ENCODE data around the gene MAPK10.
A peak's percentile ranks its signal among the peaks of the same experiment; 100 is the strongest.
"Not testable (repeated sequence)": the region's sequence is repeated elsewhere in the genome, so short reads cannot be mapped to it uniquely, and the experiment has no call there.

Gene MAPK10

DNA sequence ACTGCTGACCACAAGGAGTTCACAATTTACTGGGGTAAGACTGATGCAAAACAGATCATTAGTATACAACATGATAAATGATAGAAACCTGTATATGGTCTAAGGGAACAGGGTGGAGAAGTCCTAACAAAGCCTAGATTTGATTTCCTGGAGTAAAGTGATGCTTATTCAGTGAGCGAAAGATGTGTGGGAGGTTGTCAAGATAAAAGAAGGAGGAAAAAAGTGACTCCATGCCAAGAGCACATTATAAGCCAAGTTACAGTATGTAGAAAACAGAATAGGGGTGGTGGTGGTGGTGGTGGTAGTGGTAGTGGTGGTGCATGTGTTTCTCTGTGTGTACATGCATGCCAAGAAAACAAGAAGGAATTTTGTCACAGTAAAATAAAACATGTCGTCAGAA, 325.2 kb downstream of the MAPK10 start:
- no peak overlapping the region for H3K4me3 ChIP-seq (ENCODE audit: low read depth, low read length)
- no peak for DNase-seq (ENCODE audit: low read depth)
- TF ChIP-seq, protein P1, sequence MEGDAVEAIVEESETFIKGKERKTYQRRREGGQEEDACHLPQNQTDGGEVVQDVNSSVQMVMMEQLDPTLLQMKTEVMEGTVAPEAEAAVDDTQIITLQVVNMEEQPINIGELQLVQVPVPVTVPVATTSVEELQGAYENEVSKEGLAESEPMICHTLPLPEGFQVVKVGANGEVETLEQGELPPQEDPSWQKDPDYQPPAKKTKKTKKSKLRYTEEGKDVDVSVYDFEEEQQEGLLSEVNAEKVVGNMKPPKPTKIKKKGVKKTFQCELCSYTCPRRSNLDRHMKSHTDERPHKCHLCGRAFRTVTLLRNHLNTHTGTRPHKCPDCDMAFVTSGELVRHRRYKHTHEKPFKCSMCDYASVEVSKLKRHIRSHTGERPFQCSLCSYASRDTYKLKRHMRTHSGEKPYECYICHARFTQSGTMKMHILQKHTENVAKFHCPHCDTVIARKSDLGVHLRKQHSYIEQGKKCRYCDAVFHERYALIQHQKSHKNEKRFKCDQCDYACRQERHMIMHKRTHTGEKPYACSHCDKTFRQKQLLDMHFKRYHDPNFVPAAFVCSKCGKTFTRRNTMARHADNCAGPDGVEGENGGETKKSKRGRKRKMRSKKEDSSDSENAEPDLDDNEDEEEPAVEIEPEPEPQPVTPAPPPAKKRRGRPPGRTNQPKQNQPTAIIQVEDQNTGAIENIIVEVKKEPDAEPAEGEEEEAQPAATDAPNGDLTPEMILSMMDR (conservative IDR thresholded peaks at IDR 0.05; ENCODE audit: low read depth, low read length): no peak

DNA sequence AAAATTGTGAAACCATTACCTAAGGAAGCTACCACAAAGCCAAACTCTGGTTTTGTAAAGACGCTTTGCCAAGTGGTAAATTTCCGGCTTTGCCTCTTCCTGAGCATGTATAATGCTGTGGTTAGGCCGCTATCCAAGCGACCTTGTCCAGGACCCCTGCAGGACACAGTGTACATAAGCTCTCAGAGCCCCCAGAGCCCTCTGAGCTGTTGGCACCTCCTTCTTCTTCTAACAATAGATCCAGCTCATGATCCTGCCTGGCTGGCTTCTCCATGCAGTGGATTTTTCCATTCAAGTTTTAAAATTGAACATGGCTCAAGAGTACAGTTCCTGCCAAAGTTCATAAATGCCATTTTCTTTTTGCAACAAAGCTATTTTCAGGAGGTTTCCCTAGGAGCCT, 326.7 kb downstream of the MAPK10 start:
- DNase-seq (ENCODE audit: low read depth): peak; percentile 85
- TF ChIP-seq, protein P1 (conservative IDR thresholded peaks at IDR 0.05; ENCODE audit: low read depth, low read length): no peak
- H3K4me3 ChIP-seq (ENCODE audit: low read depth, low read length): peak overlapping the region; percentile 8

DNA sequence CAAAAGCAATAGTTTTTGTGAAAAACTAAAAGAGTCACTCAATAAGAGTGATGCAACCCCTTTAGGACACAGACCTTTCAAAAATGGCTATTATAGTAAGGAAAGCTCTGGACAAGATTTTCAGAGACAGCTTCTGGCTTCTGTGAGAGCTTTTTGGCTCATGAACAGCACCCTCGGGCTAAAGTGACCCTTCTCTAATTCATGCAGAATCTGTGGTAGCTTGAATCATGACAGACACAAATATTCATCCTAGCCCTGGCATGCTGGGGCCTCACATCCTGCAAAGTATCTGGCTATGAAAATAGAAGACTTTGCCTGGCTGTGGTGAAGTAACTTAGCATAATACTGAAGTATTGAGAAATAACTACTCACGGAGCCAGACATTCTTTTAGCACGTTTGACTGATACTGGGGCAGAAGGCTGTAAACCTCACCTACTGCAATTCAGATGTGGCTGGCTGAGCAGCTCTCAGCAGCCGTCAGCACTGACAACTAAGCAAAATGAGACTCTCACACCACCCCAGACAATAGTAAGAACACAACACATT, 327.3 kb downstream of the MAPK10 start:
- DNase-seq (ENCODE audit: low read depth): peak; percentile 93

DNA sequence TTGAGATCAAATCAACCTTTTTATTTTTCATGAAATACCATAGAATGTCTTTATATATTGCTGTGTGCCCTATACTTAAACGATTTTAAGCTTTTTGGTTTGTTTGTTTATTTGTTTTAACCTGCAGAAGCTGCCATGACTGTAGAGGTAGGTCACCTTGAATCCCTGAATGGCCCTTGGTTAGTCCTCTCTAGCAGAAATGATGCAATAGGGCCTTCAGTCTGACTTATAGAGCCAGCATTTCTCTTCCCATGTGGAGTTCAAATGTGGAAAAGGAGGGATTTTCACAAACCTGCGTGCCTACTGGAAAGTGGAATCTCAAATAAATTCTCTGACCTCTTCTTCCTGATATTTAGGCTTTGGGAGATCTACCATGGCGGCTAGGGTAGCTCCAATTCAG, 327.9 kb downstream of the MAPK10 start:
- DNase-seq (ENCODE audit: low read depth): no peak
- no peak overlapping the region for H3K4me3 ChIP-seq (ENCODE audit: low read depth, low read length)
- TF ChIP-seq, protein P1 (conservative IDR thresholded peaks at IDR 0.05; ENCODE audit: low read depth, low read length): no peak

More for the DNA sequence above, 327.3 kb downstream of the MAPK10 start:
- no peak overlapping the region for H3K4me3 ChIP-seq (ENCODE audit: low read depth, low read length)
- TF ChIP-seq, protein P1 (conservative IDR thresholded peaks at IDR 0.05; ENCODE audit: low read depth, low read length): no peak

DNA sequence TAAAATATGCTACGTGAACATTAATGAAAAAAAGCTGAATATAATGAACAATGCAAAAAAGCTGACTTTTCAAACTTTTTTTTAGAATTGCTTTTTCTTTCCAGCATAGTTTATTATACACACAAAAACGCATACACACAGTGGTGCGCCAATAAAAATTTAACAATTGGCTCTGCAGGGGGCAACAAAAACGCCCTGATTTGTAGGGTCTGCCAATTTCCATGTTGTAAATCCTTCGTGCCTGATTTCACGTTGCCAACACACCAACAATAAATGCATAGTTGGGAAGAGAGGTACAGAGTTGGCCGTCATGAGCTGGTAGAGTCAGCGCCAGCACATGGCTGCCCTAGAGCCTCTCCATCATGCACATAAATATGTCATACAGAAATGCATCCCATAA, 333.1 kb downstream of the MAPK10 start:
- TF ChIP-seq, protein P1 (conservative IDR thresholded peaks at IDR 0.05; ENCODE audit: low read depth, low read length): no peak
- H3K4me3 ChIP-seq (ENCODE audit: low read depth, low read length): no peak overlapping the region

DNA sequence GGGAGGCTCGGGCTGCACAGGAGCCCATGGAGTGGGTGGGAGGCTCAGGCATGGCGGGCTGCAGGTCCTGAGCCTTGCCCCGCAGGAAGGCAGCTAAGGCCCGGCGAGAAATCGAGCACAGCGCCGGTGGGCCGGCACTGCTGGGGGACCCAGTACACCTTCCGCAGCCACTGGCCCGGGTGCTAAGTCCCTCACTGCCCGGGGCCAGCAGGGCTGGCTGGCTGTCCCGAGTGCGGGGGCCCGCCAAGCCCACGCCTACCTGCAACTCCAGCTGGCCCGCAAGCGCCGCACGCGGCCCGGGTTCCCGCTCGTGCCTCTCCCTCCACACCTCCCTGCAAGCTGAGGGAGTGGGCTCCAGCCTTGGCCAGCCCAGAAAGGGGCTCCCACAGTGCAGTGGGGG, 338.2 kb downstream of the MAPK10 start:
- DNase-seq (ENCODE audit: low read depth); H3K4me3 ChIP-seq (ENCODE audit: low read depth, low read length): not testable (repeated sequence)

More for the DNA sequence above, 333.1 kb downstream of the MAPK10 start:
- DNase-seq (ENCODE audit: low read depth): no peak

DNA sequence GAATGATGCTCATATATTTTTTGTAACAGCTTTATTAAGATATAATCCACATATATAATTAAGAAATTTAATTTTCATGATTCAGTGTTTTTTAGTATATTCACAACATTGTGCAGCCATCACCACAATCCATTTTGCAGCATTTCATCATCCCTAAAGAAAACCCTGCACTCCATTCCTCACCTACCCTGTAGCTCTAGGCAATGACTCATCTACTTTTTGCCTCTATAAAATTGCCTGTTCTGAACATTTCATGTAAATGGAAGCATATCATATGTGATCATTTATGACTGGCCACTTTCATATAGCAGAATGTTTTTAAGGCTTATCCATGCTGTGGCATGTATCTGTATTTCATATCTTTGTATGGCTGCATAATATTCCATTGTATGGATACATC, 339.9 kb downstream of the MAPK10 start:
- H3K4me3 ChIP-seq (ENCODE audit: low read depth, low read length): no peak overlapping the region
- TF ChIP-seq, protein P1 (conservative IDR thresholded peaks at IDR 0.05; ENCODE audit: low read depth, low read length): no peak
- peak; percentile 48 for DNase-seq (ENCODE audit: low read depth)

Measured in choroid plexus epithelial cell (primary cell).